PC-9 (cell line): Measurements from ENCODE around the gene ACAD8. TPM values are rescaled to one million over a fixed set of nuclear protein-coding genes. Genes with fewer than 3 reads are reported as not detected.

Source experiments
- BruUV-seq: library from RNA; stranded (reverse); fragments of 400-500 nt; replicated peaks from 2 replicates; lab custom pipeline; 2021; lab: Mats Ljungman, UMichigan
- CTCF ChIA-PET: fragments of 300-600 bp; sonication (Branson Sonifier 250); formaldehyde crosslinking; loops from one replicate; lab custom pipeline; 2022; ENCODE audit warnings: antibody characterized with exemption; lab: Charles Lee
- POLR2A ChIA-PET: fragments of 300-600 bp; sonication (Branson Sonifier 250); formaldehyde crosslinking; loops from one replicate; lab custom pipeline; 2022; ENCODE audit warnings: antibody characterized with exemption; ENCODE audit not compliant: unreplicated experiment; lab: Charles Lee
- DNase-seq, 2 experiments: peaks; one replicate each; pipeline versions ENCODE4 v3.0.0 to v3.0.0-alpha.2; 2015 to 2022; ENCODE audit warnings: mixed read lengths in 1 of 2
- H2AFZ ChIP-seq: fragments of 200-600 bp; sonication (generic); 2 replicates; pipeline ENCODE4 v1.8.1; 2017; ENCODE audit warnings: antibody characterized with exemption
- H3F3A ChIP-seq: fragments of 200-600 bp; sonication (generic); 2 replicates; pipeline ENCODE4 v1.8.1; 2017; ENCODE audit warnings: antibody characterized with exemption, mild to moderate bottlenecking, low read depth; ENCODE audit not compliant: insufficient read depth
- H3K27ac ChIP-seq: fragments of 200-600 bp; sonication (generic); 2 replicates; pipeline ENCODE4 v1.6.1; 2016; ENCODE audit warnings: mixed run types
- H3K27me3 ChIP-seq: fragments of 200-600 bp; sonication (generic); 2 replicates; pipeline ENCODE4 v1.6.1; 2016; ENCODE audit warnings: low read depth, mixed run types; ENCODE audit not compliant: insufficient read depth
- H3K36me3 ChIP-seq: fragments of 200-600 bp; sonication (generic); 2 replicates; pipeline ENCODE4 v1.6.1; 2016; ENCODE audit warnings: low read depth, mixed run types
- H3K4me1 ChIP-seq: fragments of 200-600 bp; sonication (generic); replicated peaks from 2 replicates; pipeline ENCODE4 v1.6.1; 2016; ENCODE audit warnings: mixed run types; ENCODE audit not compliant: insufficient read depth
- H3K4me2 ChIP-seq: fragments of 200-600 bp; sonication (generic); 2 replicates; pipeline ENCODE4 v1.6.1; 2017; ENCODE audit warnings: mixed run types
- H3K4me3 ChIP-seq: fragments of 200-600 bp; sonication (generic); 2 replicates; pipeline ENCODE4 v1.6.1; 2016; ENCODE audit warnings: mixed run types
- H3K79me2 ChIP-seq: fragments of 200-600 bp; sonication (generic); 2 replicates; pipeline ENCODE4 v1.6.1; 2017; ENCODE audit warnings: low read depth, mixed run types
- H3K9me2 ChIP-seq: fragments of 200-600 bp; sonication (generic); 2 replicates; pipeline ENCODE4 v1.8.1; 2017; ENCODE audit warnings: mild to moderate bottlenecking; ENCODE audit not compliant: insufficient read depth
- H3K9me3 ChIP-seq: fragments of 200-600 bp; sonication (generic); 2 replicates; pipeline ENCODE4 v1.8.1; 2016; ENCODE audit warnings: low read depth; ENCODE audit not compliant: insufficient read depth
- H4K20me1 ChIP-seq: fragments of 200-600 bp; sonication (generic); 2 replicates; pipeline ENCODE4 v1.8.1; 2017; ENCODE audit not compliant: insufficient read depth
- EZH2 ChIP-seq: fragments of 200-600 bp; sonication (generic); IDR thresholded peaks from 2 replicates; pipeline ENCODE4 v1.8.0; 2017; ENCODE audit warnings: antibody characterized with exemption, low read depth
- intact Hi-C: fragments of 100-400 bp; cut with micrococcal nuclease; formaldehyde crosslinking; loops from one replicate; pipeline ENCODE4 v1.10.0; 2022; ENCODE audit not compliant: unreplicated experiment
- total RNA-seq: library from RNA; stranded (reverse); gene quantifications from 2 replicates; pipeline ENCODE4 v1.2.3, GENCODE V29; 2021
- TF ChIP-seq, protein P1 (sequence below): fragments of 200-600 bp; sonication (generic); conservative IDR thresholded peaks from 2 replicates; pipeline ENCODE4 v1.6.1; 2017; ENCODE audit warnings: mixed run types, antibody characterized with exemption, mild to moderate bottlenecking, moderate library complexity

ACAD8 gene
- total RNA-seq, 1 experiment from 2014 or later, result 16.1 TPM

DNA sequence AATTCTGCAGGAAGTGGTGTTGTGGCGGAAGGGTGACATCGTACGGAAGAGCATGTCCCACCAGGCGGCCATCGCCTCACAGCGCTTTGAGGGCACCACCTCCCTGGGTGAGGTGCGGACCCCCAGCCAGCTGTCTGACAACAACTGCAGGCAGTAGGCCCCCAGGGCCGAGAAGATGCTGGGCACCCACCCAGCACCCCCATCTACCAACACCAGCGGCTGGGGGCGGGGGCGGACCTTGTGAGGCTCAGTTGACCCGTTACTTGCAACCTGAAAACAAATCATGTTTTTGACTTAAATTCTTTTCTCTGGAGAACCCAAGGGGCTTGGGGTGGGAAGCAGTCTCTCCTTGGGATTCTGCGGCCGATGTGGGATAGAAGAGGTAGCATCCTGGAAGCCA lies 7.9 kb upstream of the ACAD8 start:
- Histone ChIP-seq H3K4me2 (no peak overlapping the region), H3K36me3 (no peaks in the 10 kb centered on the region), H2AFZ (no peak overlapping the region), H4K20me1 (no peaks in the 10 kb centered on the region), H3K79me2 (no peaks in the 10 kb centered on the region), H3K9me2 (no peaks in the 10 kb centered on the region), H3K4me3 (no peak overlapping the region), H3K9me3 (no peaks in the 10 kb centered on the region), H3F3A (no peaks in the 10 kb centered on the region), H3K4me1 (no peaks in the 10 kb centered on the region), H3K27ac (no peak overlapping the region), H3K27me3 (no peaks in the 10 kb centered on the region)
- intact Hi-C loops, result no loop called here
- TF ChIP-seq, protein P1, sequence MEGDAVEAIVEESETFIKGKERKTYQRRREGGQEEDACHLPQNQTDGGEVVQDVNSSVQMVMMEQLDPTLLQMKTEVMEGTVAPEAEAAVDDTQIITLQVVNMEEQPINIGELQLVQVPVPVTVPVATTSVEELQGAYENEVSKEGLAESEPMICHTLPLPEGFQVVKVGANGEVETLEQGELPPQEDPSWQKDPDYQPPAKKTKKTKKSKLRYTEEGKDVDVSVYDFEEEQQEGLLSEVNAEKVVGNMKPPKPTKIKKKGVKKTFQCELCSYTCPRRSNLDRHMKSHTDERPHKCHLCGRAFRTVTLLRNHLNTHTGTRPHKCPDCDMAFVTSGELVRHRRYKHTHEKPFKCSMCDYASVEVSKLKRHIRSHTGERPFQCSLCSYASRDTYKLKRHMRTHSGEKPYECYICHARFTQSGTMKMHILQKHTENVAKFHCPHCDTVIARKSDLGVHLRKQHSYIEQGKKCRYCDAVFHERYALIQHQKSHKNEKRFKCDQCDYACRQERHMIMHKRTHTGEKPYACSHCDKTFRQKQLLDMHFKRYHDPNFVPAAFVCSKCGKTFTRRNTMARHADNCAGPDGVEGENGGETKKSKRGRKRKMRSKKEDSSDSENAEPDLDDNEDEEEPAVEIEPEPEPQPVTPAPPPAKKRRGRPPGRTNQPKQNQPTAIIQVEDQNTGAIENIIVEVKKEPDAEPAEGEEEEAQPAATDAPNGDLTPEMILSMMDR, result no peak
- no peak for TF ChIP-seq EZH2
- CTCF ChIA-PET, result no interaction called here
- no TSS peak for BruUV-seq
- no peak for DNase-seq
- POLR2A ChIA-PET, result no interaction called here

DNA sequence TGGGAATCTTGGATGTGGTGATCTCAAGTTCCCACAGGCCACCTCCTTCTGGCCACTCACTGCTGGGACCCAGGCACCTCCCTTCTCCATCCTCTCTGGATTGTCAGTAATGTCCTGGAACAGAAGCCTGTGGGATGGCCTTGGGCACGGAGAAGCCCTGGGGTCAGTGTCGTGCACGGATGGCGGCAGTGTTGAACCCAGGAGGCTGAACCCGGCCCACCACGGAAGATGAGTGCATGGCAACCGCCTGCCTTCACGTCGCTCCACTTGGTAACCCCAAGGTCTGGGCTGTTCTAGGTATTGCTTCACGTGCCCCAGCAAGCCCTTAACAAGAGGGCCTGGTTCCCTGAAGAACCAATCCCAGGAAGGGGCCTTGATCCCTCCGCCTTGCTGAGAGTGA lies 7.3 kb upstream of the ACAD8 start:
- H3K4me3 ChIP-seq, result no peak overlapping the region
- no peak for DNase-seq
- H2AFZ ChIP-seq, result no peak overlapping the region
- no peaks in the 10 kb centered on the region for H3K27me3 ChIP-seq
- CTCF ChIA-PET, result no interaction called here
- no peaks in the 10 kb centered on the region for H3F3A ChIP-seq
- no peak overlapping the region for H3K4me2 ChIP-seq
- no peaks in the 10 kb centered on the region for H3K9me3 ChIP-seq
- POLR2A ChIA-PET, result no interaction called here
- H3K4me1 ChIP-seq, result no peaks in the 10 kb centered on the region
- no peak overlapping the region for H3K27ac ChIP-seq
- intact Hi-C loops, result no loop called here
- no peaks in the 10 kb centered on the region for H4K20me1 ChIP-seq
- BruUV-seq, result no TSS peak
- H3K9me2 ChIP-seq, result no peaks in the 10 kb centered on the region
- no peaks in the 10 kb centered on the region for H3K36me3 ChIP-seq
- no peaks in the 10 kb centered on the region for H3K79me2 ChIP-seq
- TF ChIP-seq, protein P1, result no peak
- no peak for TF ChIP-seq EZH2

DNA sequence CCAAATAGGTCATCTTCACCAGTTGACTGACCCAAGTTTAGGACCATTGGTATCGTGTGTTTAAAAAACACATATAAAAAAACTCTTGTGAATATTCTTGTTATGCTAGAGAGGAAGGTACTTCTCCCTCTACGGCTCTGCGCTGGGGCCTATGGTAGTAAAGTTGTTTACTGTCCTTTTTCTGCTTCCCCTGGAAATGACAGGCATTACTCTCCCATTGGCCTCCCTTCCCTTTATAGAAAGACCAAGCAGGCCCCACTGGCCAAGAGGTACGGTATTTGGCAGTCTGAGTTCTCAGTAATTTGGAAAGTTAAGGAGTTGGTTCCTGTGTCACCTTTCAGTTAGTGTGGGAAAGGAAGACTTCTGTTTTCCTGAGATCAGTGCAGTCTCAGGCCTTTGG lies 6.7 kb upstream of the ACAD8 start:
- CTCF ChIA-PET, result no interaction called here
- Histone ChIP-seq H3K27me3 (no peaks in the 10 kb centered on the region), H3F3A (no peaks in the 10 kb centered on the region), H3K9me2 (no peaks in the 10 kb centered on the region), H3K9me3 (no peaks in the 10 kb centered on the region), H3K27ac (no peak overlapping the region), H3K4me2 (no peak overlapping the region), H2AFZ (no peak overlapping the region), H3K4me3 (no peak overlapping the region), H3K4me1 (no peaks in the 10 kb centered on the region), H3K36me3 (no peaks in the 10 kb centered on the region), H4K20me1 (no peaks in the 10 kb centered on the region), H3K79me2 (no peaks in the 10 kb centered on the region)
- intact Hi-C loops, result no loop called here
- POLR2A ChIA-PET, result no interaction called here
- TF ChIP-seq, protein P1, result no peak
- no peak for TF ChIP-seq EZH2
- no peak for DNase-seq
- no TSS peak for BruUV-seq
